GM18502 (cell line): ENCODE results near the gene SPINK2.

Source experiments
- ATAC-seq: cut with Tn5 transposase; IDR thresholded peaks from one replicate; pipeline ENCODE4 v1.9.1; 2021; ENCODE audit warnings: mild to moderate bottlenecking; ENCODE audit not compliant: unreplicated experiment, poor library complexity

The SPINK2 gene

GRCh38 chr4:56821381-56822243, at the start of gene SPINK2:
SPINK2 (minus strand) TSS chr4:56821701; CDS start chr4:56821662, 39 bp downstream.
- ATAC-seq: peak; percentile 48

GRCh38 chr4:56870946-56871345, 49.4 kb upstream of the SPINK2 start:
- ATAC-seq: no peak

- peak; percentile 53 for ATAC-seq
Measured at GRCh38 chr4:56863441-56864139, 42.1 kb upstream of the SPINK2 start.

- ATAC-seq: no peak
Measured at GRCh38 chr4:56861360-56861759, 39.9 kb upstream of the SPINK2 start.

- ATAC-seq: peak; percentile 35
Measured at GRCh38 chr4:56860781-56861180, 39.3 kb upstream of the SPINK2 start.

GRCh38 chr4:56859841-56860240, 38.3 kb upstream of the SPINK2 start:
- peak; percentile 74 for ATAC-seq

GRCh38 chr4:56857601-56858309, 36.3 kb upstream of the SPINK2 start:
- ATAC-seq: no peak

GRCh38 chr4:56856656-56857055, 35.2 kb upstream of the SPINK2 start:
- no peak for ATAC-seq

- ATAC-seq: no peak
Measured at GRCh38 chr4:56850910-56851309, 29.4 kb upstream of the SPINK2 start.

- ATAC-seq: peak; percentile 81
Measured at GRCh38 chr4:56844802-56845580, 23.5 kb upstream of the SPINK2 start.

GRCh38 chr4:56843421-56843899, 22.0 kb upstream of the SPINK2 start:
- ATAC-seq: no peak

GRCh38 chr4:56840559-56840958, 19.1 kb upstream of the SPINK2 start:
- ATAC-seq: no peak

GRCh38 chr4:56828784-56829535, 7.5 kb upstream of the SPINK2 start:
- ATAC-seq: peak; percentile 75

- ATAC-seq: no peak
Measured at GRCh38 chr4:56823933-56824600, 2.6 kb upstream of the SPINK2 start.

- ATAC-seq: no peak
Measured at GRCh38 chr4:56818797-56819196, 2.7 kb downstream of the SPINK2 start.

GRCh38 chr4:56817840-56818491, 3.5 kb downstream of the SPINK2 start:
- peak; percentile 90 for ATAC-seq

GRCh38 chr4:56806666-56807065, 14.8 kb downstream of the SPINK2 start:
- ATAC-seq: no peak

- no peak for ATAC-seq
Measured at GRCh38 chr4:56804551-56804950, 16.9 kb downstream of the SPINK2 start.
